CD14-positive monocyte (primary cell): ENCODE measurements around the gene SLC12A8. TPM values are rescaled to one million over a fixed set of nuclear protein-coding genes. Genes with fewer than 3 reads are reported as not detected.

ENCODE experiments used
- DNase-seq, 3 donors: peaks; one replicate each; pipeline ENCODE4 v3.0.0-alpha.2; 2011 to 2022
- H2AFZ ChIP-seq: 2 replicates; pipeline ENCODE4 v1.6.0; 2012; ENCODE audit warnings: mild to moderate bottlenecking, low read depth, low read length, inconsistent platforms; ENCODE audit not compliant: insufficient read depth, poor library complexity, severe bottlenecking
- H3K27ac ChIP-seq, 2 donors: 1 replicate in 1 of 2; 2 replicates in 1 of 2; pipeline ENCODE4 v1.5.1; 2012 to 2013; ENCODE audit warnings: low read length in 2 of 2, control low read depth in 1 of 2, inconsistent platforms in 1 of 2, low read depth in 1 of 2, mild to moderate bottlenecking in 1 of 2
- H3K27me3 ChIP-seq, 2 donors: one replicate each; pipeline versions ENCODE4 v1.6.0 to v1.6.1; 2011 to 2013; ENCODE audit warnings: low read length in 2 of 2; ENCODE audit not compliant: control insufficient read depth in 2 of 2, insufficient read depth in 2 of 2
- H3K36me3 ChIP-seq, 2 donors: replicated peaks in 1 of 2; 1 replicate in 1 of 2; 2 replicates in 1 of 2; pipeline versions ENCODE4 v1.5.1 to v1.6.1; 2012 to 2013; ENCODE audit warnings: low read length in 2 of 2, control low read depth in 1 of 2, inconsistent platforms in 1 of 2, mild to moderate bottlenecking in 1 of 2; ENCODE audit not compliant: insufficient read depth in 2 of 2, control insufficient read depth in 1 of 2
- H3K4me1 ChIP-seq, 2 donors: 1 replicate in 1 of 2; 2 replicates in 1 of 2; pipeline versions ENCODE4 v1.5.1 to v1.6.1; 2012 to 2013; ENCODE audit warnings: low read length in 2 of 2, control low read depth in 1 of 2, inconsistent platforms in 1 of 2, mild to moderate bottlenecking in 1 of 2, moderate library complexity in 1 of 2; ENCODE audit not compliant: insufficient read depth in 2 of 2, control insufficient read depth in 1 of 2
- H3K4me2 ChIP-seq: replicated peaks from 2 replicates; pipeline ENCODE3; 2012; ENCODE audit warnings: low read length, moderate library complexity, mild to moderate bottlenecking; ENCODE audit not compliant: poor library complexity, severe bottlenecking; ENCODE audit errors: extremely low read depth
- H3K4me3 ChIP-seq, 3 experiments: fragments of 200-600 bp in 1 of 3; sonication (generic) in 1 of 3; replicated peaks in 1 of 3; 1 replicate in 2 of 3; 2 replicates in 1 of 3; pipeline ENCODE4 v1.5.1; 2011 to 2013; ENCODE audit warnings: low read length in 3 of 3, mild to moderate bottlenecking in 3 of 3, control low read depth in 2 of 3, low read depth in 2 of 3, inconsistent platforms in 1 of 3, moderate library complexity in 1 of 3
- H3K79me2 ChIP-seq: 2 replicates; pipeline ENCODE4 v1.6.0; 2012; ENCODE audit warnings: mild to moderate bottlenecking, control low read depth, inconsistent platforms, low read length, moderate library complexity; ENCODE audit not compliant: insufficient read depth
- H3K9ac ChIP-seq: 2 replicates; pipeline ENCODE4 v1.6.0; 2017; ENCODE audit warnings: low read length, mild to moderate bottlenecking; ENCODE audit not compliant: insufficient read depth, poor library complexity, severe bottlenecking
- H3K9me3 ChIP-seq, 2 donors: replicated peaks in 1 of 2; 1 replicate in 1 of 2; 2 replicates in 1 of 2; pipeline versions ENCODE4 v1.5.1 to v1.6.1; 2012 to 2013; ENCODE audit warnings: low read length in 2 of 2, control low read depth in 1 of 2; ENCODE audit not compliant: control insufficient read depth in 1 of 2, insufficient read depth in 1 of 2
- H4K20me1 ChIP-seq: 2 replicates; pipeline ENCODE4 v1.6.0; 2012; ENCODE audit warnings: mild to moderate bottlenecking, low read length, control low read depth, moderate library complexity; ENCODE audit not compliant: insufficient read depth
- H3K27ac Mint-ChIP-seq, 7 donors: one replicate each; pipeline ENCODE4 v1.8.0; 2020; ENCODE audit warnings: mild to moderate bottlenecking in 7 of 7, mixed read lengths in 7 of 7, moderate library complexity in 6 of 7, inconsistent platforms in 2 of 7
- H3K27me3 Mint-ChIP-seq, 3 donors: one replicate each; pipeline ENCODE4 v1.8.0; 2021 to 2022; ENCODE audit warnings: low read depth in 3 of 3, mild to moderate bottlenecking in 3 of 3, mixed read lengths in 3 of 3, moderate library complexity in 3 of 3, inconsistent platforms in 1 of 3
- H3K36me3 Mint-ChIP-seq, 2 donors: one replicate each; pipeline ENCODE4 v1.8.0; 2020; ENCODE audit warnings: mixed read lengths in 2 of 2, inconsistent platforms in 1 of 2, mild to moderate bottlenecking in 1 of 2
- H3K4me1 Mint-ChIP-seq: one replicate; pipeline ENCODE4 v1.8.0; 2020; ENCODE audit warnings: mild to moderate bottlenecking, mixed read lengths
- H3K4me3 Mint-ChIP-seq, 2 donors: one replicate each; pipeline ENCODE4 v1.8.0; 2020; ENCODE audit warnings: mild to moderate bottlenecking in 2 of 2, mixed read lengths in 2 of 2, moderate library complexity in 1 of 2
- H3K9me3 Mint-ChIP-seq, 7 donors: one replicate each; pipeline ENCODE4 v1.8.0; 2020 to 2022; ENCODE audit warnings: mixed read lengths in 7 of 7, mild to moderate bottlenecking in 6 of 7, moderate library complexity in 6 of 7, inconsistent platforms in 2 of 7
- CTCF ChIP-seq: fragments of 200-600 bp; IDR thresholded peaks from one replicate; pipeline ENCODE4 v1.8.0; 2022; ENCODE audit warnings: antibody characterized with exemption, mild to moderate bottlenecking
- WGBS: methylation state at CpG from one replicate; pipeline ENCODE4 v1.1.5; 2013; ENCODE audit warnings: missing lambda C conversion rate; ENCODE audit not compliant: insufficient coverage; 5-methylcytosine and 5-hydroxymethylcytosine counted together
- intact Hi-C, 2 donors: fragments of 100-400 bp; cut with micrococcal nuclease; formaldehyde crosslinking; loops; one replicate each; pipeline versions ENCODE4 v1.15.0 to v1.15.1; 2023
- polyA plus RNA-seq, 3 donors: library from polyadenylated mRNA; depleted of rRNA in 1 of 3; unstranded in 2 of 3; stranded (reverse) in 1 of 3; fragments of 300-500 nt in 2 of 3; fragments of >200 nt in 1 of 3; fragmentation: Illumina TruSeq in 2 of 3; gene quantifications; 1 replicate in 2 of 3; 2 replicates in 1 of 3; pipeline ENCODE4 v1.2.3, GENCODE V29; 2012 to 2021

The SLC12A8 gene
- polyA plus RNA-seq, 3 donors, result 0.23 to 0.46 (median 0.35) TPM

DNA sequence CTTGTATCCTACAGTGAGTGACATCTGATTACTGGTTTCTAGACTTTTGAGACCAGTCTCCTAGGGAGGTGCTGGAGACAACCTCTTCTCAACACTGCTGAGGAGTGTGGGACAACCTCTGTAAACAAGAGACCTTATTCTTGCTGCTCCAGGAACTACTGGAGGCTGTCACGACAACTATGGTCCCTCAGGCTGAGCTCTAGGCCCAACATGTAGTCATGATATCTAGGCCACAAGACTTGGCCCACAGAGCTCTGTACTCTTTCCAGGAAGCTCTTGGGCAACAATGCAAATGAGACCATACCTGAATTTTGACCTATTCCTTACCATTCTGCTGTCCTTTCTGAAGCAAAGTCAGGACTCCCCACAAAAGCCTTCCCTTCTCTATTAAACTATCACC, 132.5 kb downstream of the SLC12A8 start:
- Mint-ChIP-seq H3K9me3 (peaks cover 0 to 3% (median 0%) of the 10 kb centered on the region in 7 donors), H3K36me3 (no peaks in the 10 kb centered on the region), H3K27me3 (peaks cover 7 to 10% (median 8%) of the 10 kb centered on the region in 3 donors), H3K4me3 (no peak overlapping the region), H3K4me1 (peaks cover 18% of the 10 kb centered on the region), H3K27ac (no peak overlapping the region)
- Histone ChIP-seq H2AFZ (no peak overlapping the region), H3K9ac (no peak overlapping the region), H3K27ac (no peak overlapping the region), H3K4me3 (no peak overlapping the region), H3K9me3 (no peaks in the 10 kb centered on the region), H3K4me2 (no peak overlapping the region), H3K27me3 (peaks cover 0 to 2% of the 10 kb centered on the region in 2 donors), H4K20me1 (no peaks in the 10 kb centered on the region), H3K4me1 (peaks cover 7 to 16% of the 10 kb centered on the region in 2 donors), H3K79me2 (no peaks in the 10 kb centered on the region), H3K36me3 (no peaks in the 10 kb centered on the region)
- no peak for TF ChIP-seq CTCF
- no peak for DNase-seq
- intact Hi-C loops, result loop anchor here in 1 of 2 donors (5.0 kb wide), 1 partner anchor 307 kb away; no protein-coding TSS in a partner anchor
- WGBS, result 100% methylated on average over 1 of the region's 1 CpG

DNA sequence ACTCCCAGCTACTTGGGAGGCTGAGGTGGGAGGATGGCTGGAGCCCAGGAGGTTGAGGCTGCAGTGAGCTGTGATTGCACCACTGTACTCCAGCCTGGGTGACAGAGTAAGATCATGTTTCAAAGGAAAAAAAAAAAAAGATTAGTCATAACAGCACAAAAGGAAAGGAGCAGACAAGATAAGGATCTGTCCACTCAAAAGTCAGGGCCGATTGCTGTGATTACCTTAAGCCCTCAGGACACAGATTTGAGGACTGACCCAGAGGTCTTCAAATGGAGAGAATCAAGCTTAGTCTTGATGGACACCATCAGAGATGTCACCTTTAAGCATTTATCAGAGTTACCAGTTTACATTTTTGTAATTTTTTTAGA, 132.9 kb downstream of the SLC12A8 start:
- Histone ChIP-seq H3K27ac (no peak overlapping the region), H3K9ac (no peak overlapping the region), H3K36me3 (no peaks in the 10 kb centered on the region), H3K4me2 (no peak overlapping the region), H4K20me1 (no peaks in the 10 kb centered on the region), H3K4me1 (peaks cover 7 to 16% of the 10 kb centered on the region in 2 donors), H3K27me3 (peaks cover 0 to 2% of the 10 kb centered on the region in 2 donors), H3K9me3 (no peaks in the 10 kb centered on the region), H2AFZ (no peak overlapping the region), H3K4me3 (no peak overlapping the region), H3K79me2 (no peaks in the 10 kb centered on the region)
- Mint-ChIP-seq H3K27ac (no peak overlapping the region), H3K27me3 (peaks cover 7 to 10% (median 7%) of the 10 kb centered on the region in 3 donors), H3K4me3 (no peak overlapping the region), H3K36me3 (no peaks in the 10 kb centered on the region), H3K9me3 (peaks cover 0 to 3% (median 0%) of the 10 kb centered on the region in 7 donors), H3K4me1 (peaks cover 18% of the 10 kb centered on the region)
- intact Hi-C loops, result loop anchor here in 1 of 2 donors (5.0 kb wide), 1 partner anchor 308 kb away; no protein-coding TSS in a partner anchor
- 80% methylated on average over 1 of the region's 1 CpG for WGBS
- no peak for TF ChIP-seq CTCF
- no peak for DNase-seq
